D721Med (cell line): ENCODE results near the gene DNAJC18.

Source experiments
- DNase-seq: peaks from one replicate; pipeline ENCODE4 v3.0.0; 2011; ENCODE audit warnings: low spot score; ENCODE audit not compliant: insufficient read length
- FAIRE-seq: peaks from 2 replicates; lab custom pipeline; 2011; peaks lifted over from hg19 to GRCh38; lab: Jason Lieb, UNC
- CTCF ChIP-seq: IDR thresholded peaks from 2 replicates; pipeline ENCODE4 v1.5.1; 2012; ENCODE audit warnings: mild to moderate bottlenecking, control low read depth; ENCODE audit not compliant: insufficient read depth; ENCODE audit errors: missing control alignments

Gene DNAJC18

GRCh38 chr5:139475865-139476617 is 36.7 kb upstream of the DNAJC18 start:
- FAIRE-seq (no peak), DNase-seq (no peak)
- no peak for TF ChIP-seq CTCF

- TF ChIP-seq CTCF, result no peak
- FAIRE-seq, result no peak
- DNase-seq, result no peak
These were observed 35.8 kb upstream of the DNAJC18 start for GRCh38 chr5:139474890-139475791.

- FAIRE-seq, result no peak
- no peak for DNase-seq
- no peak for TF ChIP-seq CTCF
These were observed 34.2 kb upstream of the DNAJC18 start for GRCh38 chr5:139473565-139473964.

- FAIRE-seq (no peak), DNase-seq (no peak)
- TF ChIP-seq CTCF, result no peak
These were observed 33.8 kb upstream of the DNAJC18 start for GRCh38 chr5:139473105-139473504.

GRCh38 chr5:139472386-139473030 is 33.2 kb upstream of the DNAJC18 start:
- no peak for TF ChIP-seq CTCF
- DNase-seq, result no peak
- no peak for FAIRE-seq

GRCh38 chr5:139470821-139471300 is 31.5 kb upstream of the DNAJC18 start, which contains the start of gene SMIM33:
Gene SMIM33, plus strand, starts transcription at chr5:139471004. Its CDS starts 118 bp downstream, at chr5:139471122.
- TF ChIP-seq CTCF, result no peak
- DNase-seq (no peak), FAIRE-seq (no peak)
